Peyer's patch (tissue), 4 donors: ENCODE data around the gene PSD4. TPM values are rescaled to one million over a fixed set of nuclear protein-coding genes. Genes with fewer than 3 reads are reported as not detected.

Source experiments
- DNase-seq, 3 donors: peaks; one replicate each; pipeline ENCODE4 v3.0.0-alpha.2; 2017 to 2019
- H3K27ac ChIP-seq, 4 donors: fragments of 200-600 bp; sonication (generic); one replicate each; pipeline ENCODE4 v1.5.1; 2016 to 2019
- H3K27me3 ChIP-seq, 2 donors: fragments of 200-600 bp; sonication (generic); one replicate each; pipeline ENCODE4 v1.5.1; 2019
- H3K36me3 ChIP-seq, 3 donors: fragments of 200-600 bp; sonication (generic); one replicate each; pipeline ENCODE4 v1.5.1; 2016 to 2019
- H3K4me1 ChIP-seq, 4 donors: fragments of 200-600 bp; sonication (generic); one replicate each; pipeline ENCODE4 v1.5.1; 2016 to 2019
- H3K4me3 ChIP-seq, 4 donors: fragments of 200-600 bp; sonication (generic); 1 replicate in 3 of 4; 2 replicates in 1 of 4; pipeline ENCODE4 v1.5.1; 2016 to 2019; ENCODE audit warnings: mild to moderate bottlenecking in 1 of 4
- H3K9me3 ChIP-seq, 4 donors: fragments of 200-600 bp; sonication (generic); one replicate each; pipeline ENCODE4 v1.5.1; 2016 to 2019; ENCODE audit warnings: mild to moderate bottlenecking in 1 of 4
- CTCF ChIP-seq, 6 experiments: fragments of 450-650 bp in 4 of 6; fragments of 200-600 bp in 2 of 6; sonication (generic) in 1 of 6; IDR thresholded peaks; one replicate each; pipeline ENCODE4 v1.5.1; 2017 to 2019; ENCODE audit warnings: antibody characterized with exemption in 6 of 6, mild to moderate bottlenecking in 3 of 6, moderate library complexity in 1 of 6
- POLR2A ChIP-seq, 2 donors: fragments of 450-650 bp; IDR thresholded peaks; one replicate each; pipeline ENCODE4 v1.5.1; 2017; ENCODE audit warnings: antibody characterized with exemption in 2 of 2, mild to moderate bottlenecking in 2 of 2, moderate library complexity in 2 of 2
- total RNA-seq, 4 donors: library from RNA; depleted of rRNA; stranded (reverse); fragments of >200 nt; gene quantifications; one replicate each; pipeline ENCODE4 v1.1.0, GENCODE V29; 2016

The PSD4 gene
- total RNA-seq, 4 donors from 2014 or later: 125 to 284 (median 212) TPM

DNA sequence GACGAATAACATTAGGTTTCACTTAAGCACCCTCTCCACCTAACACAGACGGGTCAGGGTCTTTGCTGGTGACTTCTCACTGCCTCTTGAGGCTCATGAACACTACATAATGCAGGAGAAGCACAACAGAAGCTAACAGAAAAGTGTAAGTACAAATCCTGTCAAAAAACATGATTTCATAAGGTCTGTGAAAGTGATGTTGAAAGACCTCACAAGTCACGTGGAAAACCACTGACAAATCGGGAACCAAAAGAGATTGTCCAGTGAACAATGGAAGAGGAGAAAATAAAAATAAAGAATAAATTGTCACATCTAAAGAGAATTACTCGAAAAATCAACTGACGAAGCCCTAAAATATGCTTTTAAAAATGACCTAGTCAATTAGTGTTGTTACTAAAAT lies 14.0 kb downstream of the PSD4 start:
- H3K9me3 ChIP-seq: no peaks in the 10 kb centered on the region
- H3K4me1 ChIP-seq: peaks cover 0 to 16% (median 0%) of the 10 kb centered on the region in 4 donors
- H3K4me3 ChIP-seq: no peak overlapping the region
- no peak for TF ChIP-seq CTCF (IDR thresholded peaks at IDR 0.05)
- no peak for TF ChIP-seq POLR2A (IDR thresholded peaks at IDR 0.05)
- peaks cover 0 to 20% (median 0%) of the 10 kb centered on the region in 3 donors for H3K36me3 ChIP-seq
- H3K27ac ChIP-seq: no peak overlapping the region
- no peaks in the 10 kb centered on the region for H3K27me3 ChIP-seq
- DNase-seq: no peak

DNA sequence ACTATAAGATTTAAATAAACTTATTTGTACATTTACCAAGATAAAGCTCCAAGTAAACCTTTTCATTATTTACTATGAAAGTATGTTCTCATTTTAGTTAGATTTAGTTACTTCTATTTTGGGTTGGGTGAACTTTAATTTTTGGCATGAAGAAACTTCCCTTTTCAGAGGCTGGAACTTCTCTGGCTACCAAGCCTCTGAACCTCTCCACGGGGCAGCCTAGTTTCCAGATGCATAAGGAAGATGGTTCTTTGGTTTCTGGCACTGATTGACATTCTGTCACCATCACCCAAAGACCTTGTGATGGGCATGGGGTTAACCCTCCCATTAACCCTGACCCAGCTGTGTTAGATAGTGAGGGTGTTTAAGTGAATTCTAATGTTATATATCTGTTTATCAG lies 17.1 kb downstream of the PSD4 start:
- no peak for DNase-seq
- no peaks in the 10 kb centered on the region for H3K9me3 ChIP-seq
- no peak overlapping the region for H3K4me3 ChIP-seq
- TF ChIP-seq POLR2A (IDR thresholded peaks at IDR 0.05) (no peak), CTCF (IDR thresholded peaks at IDR 0.05) (no peak)
- no peak overlapping the region for H3K27ac ChIP-seq
- H3K4me1 ChIP-seq: peaks cover 0 to 1% (median 0%) of the 10 kb centered on the region in 4 donors
- no peaks in the 10 kb centered on the region for H3K27me3 ChIP-seq
- H3K36me3 ChIP-seq: peaks cover 0 to 38% (median 0%) of the 10 kb centered on the region in 3 donors

- H3K4me3 ChIP-seq: no peak overlapping the region
- H3K9me3 ChIP-seq: no peaks in the 10 kb centered on the region
- H3K27ac ChIP-seq: no peak overlapping the region
- H3K36me3 ChIP-seq: peaks cover 0 to 50% (median 0%) of the 10 kb centered on the region in 3 donors
- DNase-seq: no peak
- TF ChIP-seq POLR2A (IDR thresholded peaks at IDR 0.05): no peak
- TF ChIP-seq CTCF (IDR thresholded peaks at IDR 0.05): peak in 1 of 6 experiments; percentile 9
- H3K4me1 ChIP-seq: no peaks in the 10 kb centered on the region
- no peaks in the 10 kb centered on the region for H3K27me3 ChIP-seq
Measured at GRCh38 chr2:113192459-113193100, 18.8 kb downstream of the PSD4 start.

- TF ChIP-seq POLR2A (IDR thresholded peaks at IDR 0.05) (no peak), CTCF (IDR thresholded peaks at IDR 0.05) (no peak)
- H3K27me3 ChIP-seq: no peaks in the 10 kb centered on the region
- no peak overlapping the region for H3K27ac ChIP-seq
- peaks cover 0 to 64% (median 0%) of the 10 kb centered on the region in 3 donors for H3K36me3 ChIP-seq
- H3K4me3 ChIP-seq: no peak overlapping the region
- no peak for DNase-seq
- H3K4me1 ChIP-seq: peaks cover 0 to 11% (median 3%) of the 10 kb centered on the region in 4 donors
- H3K9me3 ChIP-seq: no peaks in the 10 kb centered on the region
Measured at GRCh38 chr2:113195923-113196501, 22.2 kb downstream of the PSD4 start.

DNA sequence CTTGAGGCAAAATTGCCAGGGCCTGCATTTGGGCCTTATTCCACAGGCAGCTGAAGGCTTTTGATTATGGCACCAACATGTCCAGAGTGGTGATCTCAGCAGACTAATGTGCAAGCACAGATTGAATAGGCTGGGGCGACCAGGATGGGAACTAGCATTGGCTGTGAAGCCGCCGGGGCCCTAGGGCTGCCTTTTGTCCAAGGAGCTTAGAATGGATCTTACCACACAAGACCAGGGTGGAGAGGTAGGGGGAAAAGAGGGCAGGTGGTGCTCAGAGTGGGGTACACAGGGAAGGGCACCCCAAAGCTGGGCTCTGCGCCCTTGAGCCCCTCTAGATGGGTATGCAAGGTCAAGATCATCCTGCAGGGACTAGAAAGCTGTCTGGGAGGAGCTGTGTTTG lies 23.1 kb downstream of the PSD4 start:
- Histone ChIP-seq H3K27me3 (no peaks in the 10 kb centered on the region), H3K9me3 (no peaks in the 10 kb centered on the region), H3K4me1 (peaks cover 0 to 11% (median 3%) of the 10 kb centered on the region in 4 donors), H3K27ac (no peak overlapping the region), H3K36me3 (peaks cover 0 to 72% (median 0%) of the 10 kb centered on the region in 3 donors), H3K4me3 (no peak overlapping the region)
- TF ChIP-seq POLR2A (IDR thresholded peaks at IDR 0.05) (no peak), CTCF (IDR thresholded peaks at IDR 0.05) (no peak)
- DNase-seq: peak in 1 of 3 donors; percentile 41
